GM12874 (cell line): ENCODE measurements around the gene CEP350.

Experiments
- TF ChIP-seq, protein P1 (sequence below): IDR thresholded peaks from 2 replicates; pipeline ENCODE4 v1.5.1; 2011; ENCODE audit warnings: low read depth, mild to moderate bottlenecking, control low read depth, low read length, moderate library complexity; ENCODE audit not compliant: insufficient read depth

The CEP350 gene

DNA sequence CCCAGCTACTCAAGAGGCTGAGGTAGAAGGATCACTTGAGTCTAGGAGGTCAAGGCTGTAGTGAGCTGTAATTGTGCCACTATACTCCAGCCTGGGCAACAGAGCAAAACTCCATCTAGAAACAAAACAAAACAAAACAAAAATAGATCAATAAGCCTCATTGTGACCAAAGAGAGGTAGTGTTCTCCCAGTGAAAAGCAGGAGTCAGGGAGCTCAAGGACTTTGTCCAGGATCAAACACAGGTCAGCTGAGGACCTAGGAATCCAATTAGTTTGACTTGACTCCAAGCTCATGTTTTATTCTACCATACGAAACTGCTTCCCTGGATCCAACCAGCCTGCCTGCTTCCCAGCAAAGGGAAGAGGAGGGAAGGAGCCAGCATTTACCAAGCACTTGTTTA, 178.6 kb downstream of the CEP350 start:
- TF ChIP-seq, protein P1, sequence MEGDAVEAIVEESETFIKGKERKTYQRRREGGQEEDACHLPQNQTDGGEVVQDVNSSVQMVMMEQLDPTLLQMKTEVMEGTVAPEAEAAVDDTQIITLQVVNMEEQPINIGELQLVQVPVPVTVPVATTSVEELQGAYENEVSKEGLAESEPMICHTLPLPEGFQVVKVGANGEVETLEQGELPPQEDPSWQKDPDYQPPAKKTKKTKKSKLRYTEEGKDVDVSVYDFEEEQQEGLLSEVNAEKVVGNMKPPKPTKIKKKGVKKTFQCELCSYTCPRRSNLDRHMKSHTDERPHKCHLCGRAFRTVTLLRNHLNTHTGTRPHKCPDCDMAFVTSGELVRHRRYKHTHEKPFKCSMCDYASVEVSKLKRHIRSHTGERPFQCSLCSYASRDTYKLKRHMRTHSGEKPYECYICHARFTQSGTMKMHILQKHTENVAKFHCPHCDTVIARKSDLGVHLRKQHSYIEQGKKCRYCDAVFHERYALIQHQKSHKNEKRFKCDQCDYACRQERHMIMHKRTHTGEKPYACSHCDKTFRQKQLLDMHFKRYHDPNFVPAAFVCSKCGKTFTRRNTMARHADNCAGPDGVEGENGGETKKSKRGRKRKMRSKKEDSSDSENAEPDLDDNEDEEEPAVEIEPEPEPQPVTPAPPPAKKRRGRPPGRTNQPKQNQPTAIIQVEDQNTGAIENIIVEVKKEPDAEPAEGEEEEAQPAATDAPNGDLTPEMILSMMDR: no peak

- TF ChIP-seq, protein P1: no peak
Observed at GRCh38 chr1:180135535-180135934, 180.9 kb downstream of the CEP350 start.

DNA sequence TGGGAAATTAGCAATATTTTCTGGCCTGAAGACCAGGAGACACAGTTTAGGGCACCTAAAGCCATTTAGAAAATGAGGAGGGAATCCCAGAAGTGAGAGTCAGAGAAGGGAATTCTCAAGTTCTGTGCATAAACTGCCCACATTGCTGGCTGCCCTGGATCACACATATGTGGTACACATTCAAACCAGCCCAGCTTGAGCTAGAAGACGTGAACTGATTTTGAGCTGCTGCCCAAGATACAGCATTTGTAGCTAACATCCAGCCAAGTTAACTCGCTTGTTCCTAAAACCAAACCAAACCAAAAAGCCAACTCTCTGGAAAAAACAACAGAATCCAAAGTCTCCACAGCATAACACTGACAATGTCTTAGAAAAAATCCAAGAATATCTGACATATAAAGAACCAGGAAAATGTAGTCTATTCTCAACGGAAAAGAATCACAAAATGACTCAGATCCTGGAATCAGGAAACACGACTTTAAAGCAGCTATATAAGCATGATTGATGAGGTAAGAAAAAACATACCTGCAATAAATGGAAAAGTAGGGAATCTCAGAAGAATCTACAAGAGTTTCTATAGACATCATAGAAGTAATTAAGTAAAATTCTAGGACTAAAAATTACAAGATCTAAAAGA, 181.8 kb downstream of the CEP350 start:
- TF ChIP-seq, protein P1: no peak

DNA sequence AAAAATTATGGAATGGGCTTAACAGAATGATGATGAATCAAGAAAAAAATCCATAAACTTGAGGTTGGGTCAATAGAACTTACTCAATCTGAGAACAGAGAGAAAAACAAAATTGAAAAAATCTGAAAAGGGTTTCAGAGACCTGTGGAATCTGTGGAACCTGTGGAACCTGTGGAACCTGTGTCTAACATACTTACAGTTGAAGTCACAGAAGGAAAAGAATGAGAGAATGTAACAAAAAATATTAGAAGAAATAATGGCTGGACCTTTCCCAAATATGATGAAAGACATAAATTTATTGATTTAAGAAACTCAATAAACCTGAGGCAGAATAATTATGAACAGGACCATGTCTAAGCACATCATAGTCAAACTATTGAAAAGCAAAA, 182.4 kb downstream of the CEP350 start:
- TF ChIP-seq, protein P1: no peak

DNA sequence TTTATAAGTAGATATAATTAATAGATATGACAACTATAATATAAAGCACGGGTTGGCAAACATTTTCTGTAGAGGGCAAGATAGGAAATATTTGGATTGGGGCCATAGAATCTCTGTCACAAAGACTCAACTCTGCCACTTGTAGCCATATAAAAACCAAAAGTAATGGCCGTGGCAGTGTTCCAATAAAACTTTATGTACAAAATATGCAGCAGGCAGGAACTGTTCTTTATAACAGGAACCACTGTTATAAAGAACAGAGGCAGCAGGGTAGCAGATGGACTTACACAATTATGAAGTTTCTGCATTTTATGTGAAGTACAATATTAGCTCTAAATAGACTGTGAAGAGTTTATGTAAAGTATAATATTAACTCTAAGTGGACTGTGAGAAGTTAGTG, 183.2 kb downstream of the CEP350 start:
- TF ChIP-seq, protein P1: no peak

GRCh38 chr1:180141381-180141934, 186.8 kb downstream of the CEP350 start:
- TF ChIP-seq, protein P1: no peak

DNA sequence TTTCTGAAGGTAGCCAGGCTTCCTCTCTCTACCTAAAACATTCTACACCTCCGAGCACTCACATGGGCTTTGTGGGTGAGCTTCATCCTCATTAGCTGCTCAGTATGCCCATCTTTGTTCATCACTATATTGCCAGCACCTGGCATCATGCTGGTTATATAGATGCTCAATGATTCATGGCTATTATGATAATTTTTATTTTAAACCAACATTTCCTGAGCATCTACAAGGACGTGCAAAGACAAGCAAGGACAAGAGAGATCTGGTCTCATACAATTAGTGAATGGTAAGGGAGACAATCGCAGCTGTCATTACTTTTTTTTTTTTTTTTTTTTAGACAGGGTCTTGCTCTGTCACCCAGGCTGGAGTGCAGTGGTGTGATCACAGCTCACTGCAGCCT, 188.7 kb downstream of the CEP350 start:
- TF ChIP-seq, protein P1: no peak
